H1 (cell line): Measurements from ENCODE around the gene PRELID1. TPM values are rescaled to one million over a fixed set of nuclear protein-coding genes. Genes with fewer than 3 reads are reported as not detected.

ENCODE experiments used
- CTCF ChIA-PET: fragments of 300-600 bp; sonication (Branson Sonifier 250); formaldehyde crosslinking; loops from one replicate; lab custom pipeline; 2021; ENCODE audit not compliant: partially characterized antibody; lab: Charles Lee
- POLR2A ChIA-PET: fragments of 300-600 bp; sonication (Branson Sonifier 250); formaldehyde crosslinking; loops from one replicate; lab custom pipeline; 2021; ENCODE audit warnings: inconsistent platforms; ENCODE audit not compliant: partially characterized antibody; lab: Charles Lee
- DNase-seq, 2 experiments: peaks; one replicate each; pipeline versions ENCODE4 v3.0.0 to v3.0.0-alpha.2; 2010 to 2022; ENCODE audit warnings: low spot score in 2 of 2, low read depth in 1 of 2, mixed read lengths in 1 of 2
- FAIRE-seq: peaks from 2 replicates; lab custom pipeline; 2011; peaks lifted over from hg19 to GRCh38; lab: Jason Lieb, UNC
- H2AFZ ChIP-seq: 2 replicates; pipeline ENCODE4 v1.8.1; 2012; ENCODE audit warnings: low read length, inconsistent platforms
- H2AK5ac ChIP-seq: 2 replicates; pipeline ENCODE4 v1.6.1; 2013; ENCODE audit warnings: low read depth, low read length
- H2BK120ac ChIP-seq: replicated peaks from 2 replicates; pipeline ENCODE3; 2013; ENCODE audit warnings: low read depth, low read length, inconsistent platforms
- H2BK12ac ChIP-seq: 2 replicates; pipeline ENCODE4 v1.6.1; 2013; ENCODE audit warnings: low read depth, low read length
- H2BK15ac ChIP-seq: 2 replicates; pipeline ENCODE4 v1.6.1; 2013; ENCODE audit warnings: low read length
- H2BK20ac ChIP-seq: 2 replicates; pipeline ENCODE4 v1.6.1; 2013; ENCODE audit warnings: low read length
- H2BK5ac ChIP-seq: 2 replicates; pipeline ENCODE4 v1.6.1; 2013; ENCODE audit warnings: low read depth, low read length
- H3K14ac ChIP-seq: 2 replicates; pipeline ENCODE4 v1.6.1; 2013; ENCODE audit warnings: inconsistent platforms; ENCODE audit not compliant: insufficient read length
- H3K18ac ChIP-seq: 2 replicates; pipeline ENCODE4 v1.6.1; 2013; ENCODE audit warnings: low read length; ENCODE audit errors: extremely low read depth
- H3K23ac ChIP-seq: 2 replicates; pipeline ENCODE4 v1.6.1; 2013; ENCODE audit warnings: inconsistent platforms; ENCODE audit not compliant: insufficient read length
- H3K23me2 ChIP-seq: 2 replicates; pipeline ENCODE4 v1.6.1; 2013; ENCODE audit warnings: low read depth, low read length
- H3K27ac ChIP-seq: 2 replicates; pipeline ENCODE4 v1.6.1; 2011; ENCODE audit warnings: low read depth, low read length, inconsistent platforms
- H3K27me3 ChIP-seq, 4 experiments: replicated peaks in 1 of 4; 1 replicate in 1 of 4; 2 replicates in 3 of 4; pipeline versions ENCODE4 v1.6.1 to v1.8.1; 2011 to 2013; ENCODE audit warnings: low read length in 3 of 4, mild to moderate bottlenecking in 3 of 4, inconsistent platforms in 2 of 4, mixed read lengths in 2 of 4, moderate library complexity in 1 of 4; ENCODE audit not compliant: control insufficient read depth in 3 of 4, insufficient read depth in 3 of 4; ENCODE audit errors: extremely low read depth in 1 of 4
- H3K36me3 ChIP-seq, 4 experiments: 2 replicates each; pipeline versions ENCODE4 v1.6.1 to v1.8.1; 2011 to 2013; ENCODE audit warnings: mild to moderate bottlenecking in 4 of 4, low read length in 3 of 4, moderate library complexity in 2 of 4, control low read depth in 1 of 4, inconsistent platforms in 1 of 4; ENCODE audit not compliant: insufficient read depth in 4 of 4, control insufficient read depth in 2 of 4
- H3K4ac ChIP-seq: replicated peaks from 2 replicates; pipeline ENCODE3; 2013; ENCODE audit warnings: low read length, low read depth, mixed read lengths, inconsistent platforms; ENCODE audit not compliant: insufficient read length
- H3K4me1 ChIP-seq, 4 experiments: replicated peaks in 1 of 4; 1 replicate in 1 of 4; 2 replicates in 3 of 4; pipeline versions ENCODE4 v1.6.1 to v1.8.1; 2011 to 2013; ENCODE audit warnings: low read length in 3 of 4, inconsistent platforms in 2 of 4, mixed read lengths in 1 of 4; ENCODE audit not compliant: insufficient read depth in 4 of 4, control insufficient read depth in 3 of 4
- H3K4me2 ChIP-seq, 2 experiments: 2 replicates each; pipeline versions ENCODE4 v1.6.1 to v1.8.1; 2011 to 2013; ENCODE audit warnings: low read depth in 2 of 2, low read length in 2 of 2, control low read depth in 1 of 2, inconsistent platforms in 1 of 2, mild to moderate bottlenecking in 1 of 2; ENCODE audit not compliant: insufficient read depth in 1 of 2
- H3K4me3 ChIP-seq, 4 experiments: fragments of 200-600, 300-600 bp in 1 of 4; sonication (generic), shearing (Covaris generic), sonication (Bioruptor Twin) in 1 of 4; 2 replicates each; pipeline versions ENCODE4 v1.5.1 to v1.8.1; 2011 to 2016; ENCODE audit warnings: low read length in 4 of 4, low read depth in 3 of 4, control low read depth in 2 of 4, inconsistent platforms in 2 of 4, mild to moderate bottlenecking in 2 of 4, mixed read lengths in 1 of 4, moderate library complexity in 1 of 4; ENCODE audit not compliant: insufficient read depth in 2 of 4; ENCODE audit errors: extremely low read depth in 1 of 4
- H3K56ac ChIP-seq: replicated peaks from 2 replicates; pipeline ENCODE3; 2013; ENCODE audit warnings: low read depth, mild to moderate bottlenecking, mixed read lengths, low read length, inconsistent platforms; ENCODE audit not compliant: insufficient read length
- H3K79me1 ChIP-seq: 2 replicates; pipeline ENCODE4 v1.6.1; 2013; ENCODE audit warnings: low read depth, low read length, control low read depth
- H3K79me2 ChIP-seq, 2 experiments: 2 replicates each; pipeline versions ENCODE4 v1.6.1 to v1.8.1; 2012 to 2013; ENCODE audit warnings: low read length in 2 of 2, mild to moderate bottlenecking in 2 of 2, inconsistent platforms in 1 of 2; ENCODE audit not compliant: insufficient read depth in 2 of 2, control insufficient read depth in 1 of 2
- H3K9ac ChIP-seq, 4 experiments: replicated peaks in 1 of 4; 1 replicate in 1 of 4; 2 replicates in 3 of 4; pipeline versions ENCODE4 v1.6.1 to v1.8.1; 2011 to 2013; ENCODE audit warnings: low read depth in 3 of 4, low read length in 3 of 4, control low read depth in 2 of 4, mild to moderate bottlenecking in 2 of 4, moderate library complexity in 2 of 4, inconsistent platforms in 1 of 4; ENCODE audit errors: extremely low read depth in 1 of 4
- H3K9me3 ChIP-seq, 2 experiments: 2 replicates each; pipeline versions ENCODE4 v1.6.1 to v1.8.1; 2012 to 2013; ENCODE audit warnings: mild to moderate bottlenecking in 2 of 2, moderate library complexity in 2 of 2, control low read depth in 1 of 2, inconsistent platforms in 1 of 2, low read depth in 1 of 2, low read length in 1 of 2, mixed read lengths in 1 of 2; ENCODE audit not compliant: insufficient read depth in 2 of 2
- H4K20me1 ChIP-seq, 2 experiments: replicated peaks in 1 of 2; 2 replicates each; pipeline versions ENCODE3 to v1.8.1; 2011 to 2013; ENCODE audit warnings: inconsistent platforms in 2 of 2, low read length in 2 of 2, mild to moderate bottlenecking in 1 of 2; ENCODE audit not compliant: insufficient read depth in 2 of 2, control insufficient read depth in 1 of 2
- H4K5ac ChIP-seq: 2 replicates; pipeline ENCODE4 v1.6.1; 2013; ENCODE audit warnings: low read length, low read depth, mixed read lengths, inconsistent platforms; ENCODE audit not compliant: insufficient read length
- H4K8ac ChIP-seq: 2 replicates; pipeline ENCODE4 v1.8.0; 2013; ENCODE audit warnings: mild to moderate bottlenecking, moderate library complexity, low read length, inconsistent platforms; ENCODE audit not compliant: insufficient read depth; ENCODE audit errors: extremely low read depth
- H4K91ac ChIP-seq: replicated peaks from 2 replicates; pipeline ENCODE3; 2013; ENCODE audit warnings: low read length, mixed read lengths, inconsistent platforms; ENCODE audit not compliant: insufficient read length
- GTF2F1 ChIP-seq: IDR thresholded peaks from 2 replicates; pipeline ENCODE4 v1.6.1; 2012; ENCODE audit warnings: low read depth, low read length, improper control_type of control experiment, borderline replicate concordance
- SRF ChIP-seq: IDR thresholded peaks from 2 replicates; pipeline ENCODE4 v1.6.1; 2011; ENCODE audit warnings: mild to moderate bottlenecking, low read depth, low read length, moderate library complexity
- WGBS, 2 experiments: shearing (Covaris generic) in 1 of 2; methylation state at CpG; one replicate each; pipeline versions ENCODE4 v1.1.6 to v1.1.7; 2013 to 2015; ENCODE audit warnings: low lambda C conversion rate in 2 of 2, mixed read lengths in 2 of 2, inconsistent platforms in 1 of 2, low coverage in 1 of 2, missing lambda C conversion rate in 1 of 2; ENCODE audit not compliant: insufficient replicate concordance in 2 of 2, insufficient coverage in 1 of 2, insufficient read length in 1 of 2; ENCODE audit errors: extremely low coverage in 1 of 2, missing lambda C conversion rate in 1 of 2; 5-methylcytosine and 5-hydroxymethylcytosine counted together
- polyA plus RNA-seq, 7 experiments: library from polyadenylated mRNA; depleted of rRNA in 3 of 7; stranded (reverse) in 5 of 7; unstranded in 2 of 7; fragments of >200 nt in 5 of 7; fragments of 200-250 nt in 2 of 7; gene quantifications; 1 replicate in 5 of 7; 2 replicates in 1 of 7; 4 replicates in 1 of 7; pipeline versions ENCODE4 v1.2.1 to v1.2.3, GENCODE V29; 2011 to 2013; ENCODE audit warnings: missing spikeins in 2 of 7, mixed read lengths in 2 of 7
- total RNA-seq: library from RNA; stranded (reverse); fragmentation: NEBNext Ultra II Directional; extraction: Animal tissue kit (Norgen Biotek cat#: 25700); gene quantifications from 2 replicates; pipeline ENCODE4 v1.2.1, GENCODE V29; 2021

PRELID1 gene
- total and polyA plus RNA-seq, 2 of the 8 experiments (the other 6 are each of a cell fraction or from before 2014, with no cell fraction given): 272 to 428 TPM

GRCh38 chr5:177275883-177276282, 27.7 kb upstream of the PRELID1 start:
- Histone ChIP-seq H3K23ac (no peak overlapping the region), H2BK120ac (no peak overlapping the region), H2BK15ac (no peak overlapping the region), H3K9ac (no peak overlapping the region), H2BK12ac (no peak overlapping the region), H4K20me1 (peaks cover 2 to 3% of the 10 kb centered on the region in 2 experiments), H3K4ac (no peak overlapping the region), H3K4me3 (no peak overlapping the region), H3K79me1 (no peaks in the 10 kb centered on the region), H3K27me3 (no peaks in the 10 kb centered on the region), H3K36me3 (peaks cover 19 to 86% (median 54%) of the 10 kb centered on the region in 4 experiments), H4K8ac (no peak overlapping the region), H4K5ac (no peak overlapping the region), H2AK5ac (no peak overlapping the region), H3K9me3 (no peaks in the 10 kb centered on the region), H3K27ac (no peak overlapping the region), H3K23me2 (no peaks in the 10 kb centered on the region), H3K4me1 (no peaks in the 10 kb centered on the region), H2BK20ac (no peak overlapping the region), H3K18ac (no peak overlapping the region)
- 95% methylated on average over 6 of the region's 6 CpGs; no CpG with 5 or more reads in 1 of the 2 experiments for WGBS, 2 experiments
- POLR2A ChIA-PET: interaction anchor here (0.6 to 0.9 kb wide), 2 partner anchors 23 to 137 kb away, joined by 3 to 4 read pairs; no protein-coding TSS in a partner anchor
- TF ChIP-seq GTF2F1 (no peak), SRF (no peak)
- TF ChIP-seq, all 59 proteins: peak for 0
- Histone ChIP-seq H3K79me2 (no peaks in the 10 kb centered on the region), H4K91ac (no peak overlapping the region), H2BK5ac (no peak overlapping the region), H3K4me2 (no peak overlapping the region), H3K14ac (no peak overlapping the region), H3K56ac (no peak overlapping the region), H2AFZ (no peak overlapping the region)
- DNase-seq: no peak
- CTCF ChIA-PET: no interaction called here
- FAIRE-seq: no peak
